ENCODE measurements around the gene NPAS1.

The NPAS1 gene

GRCh38 chr19:47069795-47070194 lies 50.2 kb downstream of the NPAS1 start:
- H3K9me3 ChIP-seq (ENCODE audit: insufficient read depth, low read length): no peaks in the 10 kb centered on the region
- H4K20me1 ChIP-seq (ENCODE audit: insufficient read depth, low read length): peaks cover 41% of the 10 kb centered on the region
- no peak overlapping the region for H3K4me2 ChIP-seq (ENCODE audit: low read length)
- no peak overlapping the region for H3K4me3 ChIP-seq (ENCODE audit: low read length)
- no peak overlapping the region for H2AFZ ChIP-seq (ENCODE audit: low read depth, low read length)
- no peak overlapping the region for H3K9ac ChIP-seq (ENCODE audit: low read length)
- no peaks in the 10 kb centered on the region for H3K4me1 ChIP-seq (ENCODE audit: low read length)
- H3K27me3 ChIP-seq (ENCODE audit: low read depth, low read length): no peaks in the 10 kb centered on the region
- peaks cover 27% of the 10 kb centered on the region; the same call in 1 of the 2 replicates for H3K79me2 ChIP-seq (ENCODE audit: low read length)
- TF ChIP-seq, protein P1, sequence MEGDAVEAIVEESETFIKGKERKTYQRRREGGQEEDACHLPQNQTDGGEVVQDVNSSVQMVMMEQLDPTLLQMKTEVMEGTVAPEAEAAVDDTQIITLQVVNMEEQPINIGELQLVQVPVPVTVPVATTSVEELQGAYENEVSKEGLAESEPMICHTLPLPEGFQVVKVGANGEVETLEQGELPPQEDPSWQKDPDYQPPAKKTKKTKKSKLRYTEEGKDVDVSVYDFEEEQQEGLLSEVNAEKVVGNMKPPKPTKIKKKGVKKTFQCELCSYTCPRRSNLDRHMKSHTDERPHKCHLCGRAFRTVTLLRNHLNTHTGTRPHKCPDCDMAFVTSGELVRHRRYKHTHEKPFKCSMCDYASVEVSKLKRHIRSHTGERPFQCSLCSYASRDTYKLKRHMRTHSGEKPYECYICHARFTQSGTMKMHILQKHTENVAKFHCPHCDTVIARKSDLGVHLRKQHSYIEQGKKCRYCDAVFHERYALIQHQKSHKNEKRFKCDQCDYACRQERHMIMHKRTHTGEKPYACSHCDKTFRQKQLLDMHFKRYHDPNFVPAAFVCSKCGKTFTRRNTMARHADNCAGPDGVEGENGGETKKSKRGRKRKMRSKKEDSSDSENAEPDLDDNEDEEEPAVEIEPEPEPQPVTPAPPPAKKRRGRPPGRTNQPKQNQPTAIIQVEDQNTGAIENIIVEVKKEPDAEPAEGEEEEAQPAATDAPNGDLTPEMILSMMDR (IDR thresholded peaks at IDR 0.05; ENCODE audit: low read depth, low read length): no peak
- no peak for TF ChIP-seq EZH2phosphoT487 (IDR thresholded peaks at IDR 0.05; ENCODE audit: low read depth)
- no peak overlapping the region for H3K27ac ChIP-seq (ENCODE audit: low read length)
- H3K36me3 ChIP-seq (replicated peaks; ENCODE audit: low read depth, low read length): peaks cover 77% of the 10 kb centered on the region

- Histone ChIP-seq H3K9ac (ENCODE audit: low read length) (no peak overlapping the region), H3K79me2 (ENCODE audit: low read length) (peaks cover 36% of the 10 kb centered on the region; the same call in 1 of the 2 replicates), H3K4me1 (ENCODE audit: low read length) (no peaks in the 10 kb centered on the region), H4K20me1 (ENCODE audit: insufficient read depth, low read length) (peaks cover 45% of the 10 kb centered on the region; the same call in 1 of the 2 replicates), H3K9me3 (ENCODE audit: insufficient read depth, low read length) (no peaks in the 10 kb centered on the region), H3K27ac (ENCODE audit: low read length) (no peak overlapping the region), H3K27me3 (ENCODE audit: low read depth, low read length) (no peaks in the 10 kb centered on the region), H2AFZ (ENCODE audit: low read depth, low read length) (no peak overlapping the region), H3K36me3 (replicated peaks; ENCODE audit: low read depth, low read length) (peaks cover 77% of the 10 kb centered on the region), H3K4me2 (ENCODE audit: low read length) (no peak overlapping the region), H3K4me3 (ENCODE audit: low read length) (no peak overlapping the region)
- TF ChIP-seq, protein P1 (IDR thresholded peaks at IDR 0.05; ENCODE audit: low read depth, low read length): no peak
- no peak for TF ChIP-seq EZH2phosphoT487 (IDR thresholded peaks at IDR 0.05; ENCODE audit: low read depth)
Measured at GRCh38 chr19:47070756-47071155, 51.1 kb downstream of the NPAS1 start.

GRCh38 chr19:47071731-47072130 lies 52.1 kb downstream of the NPAS1 start:
- no peak for TF ChIP-seq EZH2phosphoT487 (IDR thresholded peaks at IDR 0.05; ENCODE audit: low read depth)
- TF ChIP-seq, protein P1 (IDR thresholded peaks at IDR 0.05; ENCODE audit: low read depth, low read length): no peak
- H3K36me3 ChIP-seq (replicated peaks; ENCODE audit: low read depth, low read length): peaks cover 79% of the 10 kb centered on the region
- peaks cover 46% of the 10 kb centered on the region; the same call in 1 of the 2 replicates for H4K20me1 ChIP-seq (ENCODE audit: insufficient read depth, low read length)
- no peaks in the 10 kb centered on the region for H3K9me3 ChIP-seq (ENCODE audit: insufficient read depth, low read length)
- H3K4me1 ChIP-seq (ENCODE audit: low read length): no peaks in the 10 kb centered on the region
- H2AFZ ChIP-seq (ENCODE audit: low read depth, low read length): no peak overlapping the region
- H3K27me3 ChIP-seq (ENCODE audit: low read depth, low read length): no peaks in the 10 kb centered on the region
- no peak overlapping the region for H3K4me3 ChIP-seq (ENCODE audit: low read length)
- H3K9ac ChIP-seq (ENCODE audit: low read length): no peak overlapping the region
- H3K4me2 ChIP-seq (ENCODE audit: low read length): no peak overlapping the region
- no peak overlapping the region for H3K27ac ChIP-seq (ENCODE audit: low read length)
- peaks cover 42% of the 10 kb centered on the region; the same call in 1 of the 2 replicates for H3K79me2 ChIP-seq (ENCODE audit: low read length)

- no peaks in the 10 kb centered on the region for H3K4me1 ChIP-seq (ENCODE audit: low read length)
- no peaks in the 10 kb centered on the region for H3K27me3 ChIP-seq (ENCODE audit: low read depth, low read length)
- no peak overlapping the region for H3K27ac ChIP-seq (ENCODE audit: low read length)
- H3K9me3 ChIP-seq (ENCODE audit: insufficient read depth, low read length): no peaks in the 10 kb centered on the region
- H3K9ac ChIP-seq (ENCODE audit: low read length): no peak overlapping the region
- TF ChIP-seq, protein P1 (IDR thresholded peaks at IDR 0.05; ENCODE audit: low read depth, low read length): no peak
- TF ChIP-seq EZH2phosphoT487 (IDR thresholded peaks at IDR 0.05; ENCODE audit: low read depth): no peak
- H2AFZ ChIP-seq (ENCODE audit: low read depth, low read length): no peak overlapping the region
- peaks cover 73% of the 10 kb centered on the region for H3K36me3 ChIP-seq (replicated peaks; ENCODE audit: low read depth, low read length)
- H3K4me2 ChIP-seq (ENCODE audit: low read length): no peak overlapping the region
- no peak overlapping the region for H3K4me3 ChIP-seq (ENCODE audit: low read length)
- H4K20me1 ChIP-seq (ENCODE audit: insufficient read depth, low read length): peaks cover 46% of the 10 kb centered on the region; the same call in 1 of the 2 replicates
- H3K79me2 ChIP-seq (ENCODE audit: low read length): peaks cover 42% of the 10 kb centered on the region; the same call in 1 of the 2 replicates
Measured at GRCh38 chr19:47072323-47072722, 52.7 kb downstream of the NPAS1 start.

Measured in OCI-LY3 (cell line).